CD4-positive, alpha-beta T cell treated with Interferon gamma for 1 hour (primary cell): ENCODE measurements around the gene PFDN1.

Source experiments
- DNase-seq: peaks from one replicate; pipeline ENCODE4 v3.0.0-alpha.2; 2020

The PFDN1 gene

GRCh38 chr5:140235791-140236551 lies 66.9 kb downstream of the PFDN1 start:
- no peak for DNase-seq

- no peak for DNase-seq
These were observed 68.4 kb downstream of the PFDN1 start for GRCh38 chr5:140234377-140234989.

GRCh38 chr5:140232731-140233130 lies 70.2 kb downstream of the PFDN1 start:
- DNase-seq: no peak

DNA sequence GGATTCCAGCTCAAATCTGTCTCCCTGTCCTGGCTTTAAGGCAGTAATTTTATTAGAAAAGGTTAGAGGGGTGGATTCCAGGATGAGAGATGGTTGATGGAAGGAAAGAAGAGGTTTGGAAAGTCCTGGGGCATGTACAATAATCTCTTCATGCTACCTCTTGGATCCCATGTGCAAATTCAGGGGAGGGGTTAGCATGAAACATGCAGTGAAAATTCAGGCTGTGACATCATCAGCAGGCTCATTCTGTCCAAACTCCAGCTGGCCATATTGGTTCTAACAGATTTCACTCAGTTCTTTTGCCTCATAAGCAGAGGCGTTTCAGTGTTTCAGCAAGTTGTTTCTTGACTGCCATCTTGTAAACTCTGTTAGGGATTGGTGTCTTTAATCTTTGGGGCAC lies 72.5 kb downstream of the PFDN1 start:
- no peak for DNase-seq

DNA sequence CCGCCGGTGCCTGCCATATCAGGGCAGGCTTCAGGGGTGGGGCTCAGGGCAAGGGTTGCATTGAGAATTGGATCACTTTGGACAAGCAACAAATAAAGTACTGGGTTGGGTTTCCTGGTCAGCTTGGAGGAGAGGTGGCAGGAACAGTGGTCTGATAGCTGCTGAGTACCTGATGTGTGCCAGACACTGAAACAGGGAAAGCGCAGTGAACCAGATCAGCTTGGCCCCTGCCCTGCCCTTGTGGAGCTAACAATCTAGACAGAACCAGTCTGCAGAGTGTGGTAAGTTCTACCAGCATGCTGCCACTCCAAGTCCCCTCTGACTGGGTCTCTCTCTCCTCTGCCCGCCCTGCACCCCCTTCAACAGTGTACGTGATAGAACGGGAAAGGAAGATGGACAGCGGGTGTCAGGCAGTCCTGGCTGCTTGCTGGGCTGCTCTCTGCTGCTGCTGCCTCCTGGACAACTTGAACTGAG lies 74.5 kb downstream of the PFDN1 start:
- DNase-seq: no peak

GRCh38 chr5:140227046-140227445 lies 75.9 kb downstream of the PFDN1 start:
- DNase-seq: no peak

- DNase-seq: no peak
These were observed 77.5 kb downstream of the PFDN1 start for GRCh38 chr5:140225396-140225795.

- DNase-seq: no peak
These were observed 78.2 kb downstream of the PFDN1 start for GRCh38 chr5:140224658-140225057.

- no peak for DNase-seq
These were observed 79.3 kb downstream of the PFDN1 start for GRCh38 chr5:140223567-140223966.

DNA sequence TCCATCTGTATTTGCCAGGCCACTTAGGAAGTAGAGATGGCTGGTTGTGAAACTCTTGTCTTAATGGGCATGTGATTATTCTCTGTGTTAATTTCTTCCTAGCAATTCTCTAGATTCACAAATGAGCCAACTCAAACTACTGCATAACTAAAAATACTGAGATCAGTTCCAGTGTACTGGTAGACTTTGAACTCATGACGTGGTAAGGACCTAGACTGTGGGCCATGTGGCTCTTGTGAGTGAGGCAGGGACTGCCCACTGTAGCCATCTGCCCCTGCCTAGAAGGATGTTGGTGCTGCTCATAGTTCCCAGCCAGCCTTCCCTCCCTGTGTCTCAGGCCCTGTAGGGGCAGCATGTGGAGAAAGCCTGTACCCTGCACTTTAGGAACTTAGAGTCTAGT lies 80.5 kb downstream of the PFDN1 start:
- DNase-seq: no peak

- no peak for DNase-seq
These were observed 81.1 kb downstream of the PFDN1 start for GRCh38 chr5:140221697-140222223.

DNA sequence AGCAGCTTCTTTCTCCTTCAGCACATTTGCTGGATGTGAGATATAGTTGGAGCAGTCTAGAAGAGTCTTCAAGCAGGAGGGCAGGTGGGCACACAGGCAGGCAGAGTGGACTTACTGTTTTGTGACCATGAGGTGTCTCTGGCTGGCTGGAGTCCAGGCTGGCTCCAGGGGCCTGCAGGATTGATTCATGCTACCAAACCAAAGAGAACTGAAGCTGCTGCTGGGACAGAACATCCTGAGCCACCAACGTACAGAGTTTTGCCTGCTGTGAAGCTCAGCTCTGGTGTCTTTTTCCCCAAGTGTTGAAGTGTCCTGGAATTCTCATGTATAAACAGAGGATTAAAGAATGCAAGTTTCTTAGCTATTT lies 82.2 kb downstream of the PFDN1 start:
- DNase-seq: no peak

- DNase-seq: no peak
These were observed 82.7 kb downstream of the PFDN1 start for GRCh38 chr5:140220032-140220697.

GRCh38 chr5:140219068-140219991 lies 83.6 kb downstream of the PFDN1 start:
- DNase-seq: no peak

DNA sequence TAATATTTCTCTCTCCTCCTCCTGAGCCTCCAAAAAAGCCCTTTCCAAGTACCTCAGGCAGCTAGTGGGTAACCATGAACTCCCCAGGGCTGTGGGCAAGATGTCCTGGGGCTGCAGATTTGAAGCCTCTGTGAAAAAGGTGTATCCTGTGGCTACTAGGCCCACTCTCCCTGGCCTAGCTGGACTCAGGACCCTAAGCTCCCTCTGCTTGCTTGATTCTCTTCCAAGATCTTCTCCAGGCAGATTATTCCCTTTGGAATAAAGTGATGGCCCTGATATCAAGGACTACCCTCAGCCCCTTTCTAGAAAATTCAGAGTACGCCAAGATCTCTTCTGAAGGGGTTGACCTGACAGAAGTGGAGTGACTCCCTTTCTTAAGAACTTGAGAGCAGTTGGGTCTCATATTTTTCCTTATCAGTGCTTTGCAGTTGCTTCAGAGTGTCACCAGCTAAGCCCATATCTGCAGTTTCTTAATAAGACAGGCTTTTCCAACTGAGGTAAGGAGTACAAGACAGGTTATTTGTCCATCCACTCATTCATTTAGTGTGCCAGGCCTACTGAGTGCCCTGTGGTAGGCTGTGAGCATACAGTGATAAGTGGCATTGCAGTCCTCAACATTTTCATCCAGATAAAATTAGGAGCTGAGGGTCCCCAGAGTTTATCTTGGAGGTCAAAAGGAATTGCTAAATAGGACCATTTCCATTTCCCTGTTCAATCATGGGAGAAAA lies 85.4 kb downstream of the PFDN1 start:
- DNase-seq: no peak

GRCh38 chr5:140216478-140217074 lies 86.3 kb downstream of the PFDN1 start:
- no peak for DNase-seq

GRCh38 chr5:140215276-140215675 lies 87.6 kb downstream of the PFDN1 start:
- DNase-seq: no peak

DNA sequence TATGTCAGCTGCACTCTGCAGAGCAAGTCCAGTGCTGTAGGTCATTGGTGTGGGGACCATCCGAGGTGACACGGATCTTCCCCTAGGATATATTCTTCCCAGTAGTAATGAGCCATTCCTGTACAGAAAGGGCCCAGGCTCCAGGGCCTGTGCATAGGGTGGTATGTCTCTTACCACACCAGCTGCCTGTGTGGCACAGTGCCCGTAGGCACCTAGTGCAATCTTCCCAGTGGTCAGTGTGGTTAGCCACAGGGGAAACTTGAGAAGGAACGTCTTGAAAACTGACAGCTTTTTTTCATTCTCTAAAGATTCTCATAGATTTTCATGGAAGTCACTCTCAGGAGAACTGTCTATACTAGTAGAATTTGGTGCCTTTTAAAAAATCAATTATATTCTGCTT lies 88.1 kb downstream of the PFDN1 start:
- peak; percentile 4 for DNase-seq

GRCh38 chr5:140213370-140213983 lies 89.4 kb downstream of the PFDN1 start:
- DNase-seq: no peak

DNA sequence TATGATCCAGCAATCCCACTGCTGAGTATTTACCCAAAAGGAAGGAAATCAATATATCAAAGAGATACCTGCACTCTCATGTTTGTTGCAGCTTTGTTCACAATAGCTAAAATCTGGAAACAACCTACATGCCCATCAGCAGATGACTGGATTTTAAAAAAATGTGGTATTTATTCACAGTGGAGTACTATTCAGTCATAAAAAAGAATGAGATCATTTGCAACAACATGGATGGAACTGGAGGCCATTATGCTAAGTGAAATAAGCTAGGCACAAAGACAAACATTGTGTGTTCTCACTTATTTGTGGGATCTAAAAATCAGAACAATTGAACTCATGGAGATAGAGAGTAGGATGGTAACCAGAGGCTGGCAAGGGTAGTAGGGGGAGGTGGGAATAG lies 94.8 kb downstream of the PFDN1 start:
- no peak for DNase-seq
